ENCODE data around the gene RCOR2. TPM values are rescaled to one million over a fixed set of nuclear protein-coding genes. Genes with fewer than 3 reads are reported as not detected.
"Not testable (repeated sequence)": the region's sequence is repeated elsewhere in the genome, so short reads cannot be mapped to it uniquely, and the experiment has no call there.

Gene RCOR2
- total RNA-seq, 1 donor from 2014 or later, result 18.8 TPM

GRCh38 chr11:63868399-63869064, 48.4 kb downstream of the RCOR2 start:
- no peak for TF ChIP-seq CTCF (IDR thresholded peaks at IDR 0.05; ENCODE audit: insufficient read depth, low read depth, low read length)
- TF ChIP-seq EZH2 (IDR thresholded peaks at IDR 0.05; ENCODE audit: insufficient read depth, low read length), result no peak
- FAIRE-seq (no peak), DNase-seq (ENCODE audit: low read depth) (no peak)
- peaks cover 23% of the 10 kb centered on the region for H3K4me1 ChIP-seq (ENCODE audit: insufficient read depth, low read length)
- no peak overlapping the region for H3K4me3 ChIP-seq (ENCODE audit: insufficient read depth, low read depth, low read length)
- no peak overlapping the region for H3K27ac ChIP-seq (ENCODE audit: low read depth, low read length)
- H3K9me3 ChIP-seq (ENCODE audit: insufficient read depth, low read depth, low read length), result no peaks in the 10 kb centered on the region
- Mint-ChIP-seq H3K36me3 (ENCODE audit: low read depth, unreplicated experiment) (peaks cover 4% of the 10 kb centered on the region), H3K9me3 (ENCODE audit: unreplicated experiment) (no peaks in the 10 kb centered on the region), H3K4me3 (ENCODE audit: unreplicated experiment) (peak overlapping the region; percentile 58), H3K27me3 (ENCODE audit: low read depth, unreplicated experiment) (no peaks in the 10 kb centered on the region), H3K4me1 (ENCODE audit: low read depth, unreplicated experiment) (peaks cover 43% of the 10 kb centered on the region), H3K27ac (ENCODE audit: unreplicated experiment) (no peak overlapping the region)
- no peak overlapping the region for H3K4me2 ChIP-seq (ENCODE audit: low read length)
- peaks cover 86% of the 10 kb centered on the region for H4K20me1 ChIP-seq (ENCODE audit: insufficient read depth, low read length)
- no peak overlapping the region for H2AFZ ChIP-seq (ENCODE audit: low read depth, low read length)
- H3K27me3 ChIP-seq (ENCODE audit: insufficient read depth, low read length), result no peaks in the 10 kb centered on the region
- no peak overlapping the region for H3K9ac ChIP-seq (ENCODE audit: low read length)
- H3K36me3 ChIP-seq (ENCODE audit: insufficient read depth, low read length), result no peaks in the 10 kb centered on the region
- peaks cover 83% of the 10 kb centered on the region for H3K79me2 ChIP-seq (ENCODE audit: insufficient read depth, low read length)

- H3K9ac ChIP-seq (ENCODE audit: low read length), result no peak overlapping the region
- Mint-ChIP-seq H3K27ac (ENCODE audit: unreplicated experiment) (no peak overlapping the region), H3K27me3 (ENCODE audit: low read depth, unreplicated experiment) (no peaks in the 10 kb centered on the region), H3K36me3 (ENCODE audit: low read depth, unreplicated experiment) (peaks cover 6% of the 10 kb centered on the region), H3K4me3 (ENCODE audit: unreplicated experiment) (no peak overlapping the region), H3K4me1 (ENCODE audit: low read depth, unreplicated experiment) (peaks cover 37% of the 10 kb centered on the region), H3K9me3 (ENCODE audit: unreplicated experiment) (no peaks in the 10 kb centered on the region)
- peaks cover 76% of the 10 kb centered on the region for H3K79me2 ChIP-seq (ENCODE audit: insufficient read depth, low read length)
- no peak overlapping the region for H3K4me2 ChIP-seq (ENCODE audit: low read length)
- no peaks in the 10 kb centered on the region for H3K9me3 ChIP-seq (ENCODE audit: insufficient read depth, low read depth, low read length)
- no peaks in the 10 kb centered on the region for H3K36me3 ChIP-seq (ENCODE audit: insufficient read depth, low read length)
- H2AFZ ChIP-seq (ENCODE audit: low read depth, low read length), result no peak overlapping the region
- H3K4me1 ChIP-seq (ENCODE audit: insufficient read depth, low read length), result peaks cover 22% of the 10 kb centered on the region
- H3K4me3 ChIP-seq (ENCODE audit: insufficient read depth, low read depth, low read length), result no peak overlapping the region
- no peak overlapping the region for H3K27ac ChIP-seq (ENCODE audit: low read depth, low read length)
- DNase-seq (ENCODE audit: low read depth) (no peak), FAIRE-seq (no peak)
- no peak for TF ChIP-seq CTCF (IDR thresholded peaks at IDR 0.05; ENCODE audit: insufficient read depth, low read depth, low read length)
- no peak for TF ChIP-seq EZH2 (IDR thresholded peaks at IDR 0.05; ENCODE audit: insufficient read depth, low read length)
- peaks cover 84% of the 10 kb centered on the region for H4K20me1 ChIP-seq (ENCODE audit: insufficient read depth, low read length)
- H3K27me3 ChIP-seq (ENCODE audit: insufficient read depth, low read length), result no peaks in the 10 kb centered on the region
Measured at GRCh38 chr11:63867511-63867910, 49.5 kb downstream of the RCOR2 start.

- FAIRE-seq (no peak), DNase-seq (ENCODE audit: low read depth) (peak; percentile 59)
- no peaks in the 10 kb centered on the region for H3K9me3 Mint-ChIP-seq (ENCODE audit: unreplicated experiment)
- Histone ChIP-seq H3K27me3 (ENCODE audit: insufficient read depth, low read length) (no peaks in the 10 kb centered on the region), H3K9me3 (ENCODE audit: insufficient read depth, low read depth, low read length) (no peaks in the 10 kb centered on the region), H3K36me3 (ENCODE audit: insufficient read depth, low read length) (no peaks in the 10 kb centered on the region), H3K4me2 (ENCODE audit: low read length) (no peak overlapping the region), H3K27ac (ENCODE audit: low read depth, low read length) (no peak overlapping the region), H3K9ac (ENCODE audit: low read length) (no peak overlapping the region), H2AFZ (ENCODE audit: low read depth, low read length) (no peak overlapping the region), H3K4me1 (ENCODE audit: insufficient read depth, low read length) (peaks cover 13% of the 10 kb centered on the region), H3K4me3 (ENCODE audit: insufficient read depth, low read depth, low read length) (no peak overlapping the region), H4K20me1 (ENCODE audit: insufficient read depth, low read length) (peaks cover 84% of the 10 kb centered on the region), H3K79me2 (ENCODE audit: insufficient read depth, low read length) (peaks cover 80% of the 10 kb centered on the region)
- peaks cover 7% of the 10 kb centered on the region for H3K36me3 Mint-ChIP-seq (ENCODE audit: low read depth, unreplicated experiment)
- H3K27ac Mint-ChIP-seq (ENCODE audit: unreplicated experiment), result no peak overlapping the region
- no peaks in the 10 kb centered on the region for H3K27me3 Mint-ChIP-seq (ENCODE audit: low read depth, unreplicated experiment)
- no peak overlapping the region for H3K4me3 Mint-ChIP-seq (ENCODE audit: unreplicated experiment)
- no peak for TF ChIP-seq EZH2 (IDR thresholded peaks at IDR 0.05; ENCODE audit: insufficient read depth, low read length)
- TF ChIP-seq CTCF (IDR thresholded peaks at IDR 0.05; ENCODE audit: insufficient read depth, low read depth, low read length), result no peak
- H3K4me1 Mint-ChIP-seq (ENCODE audit: low read depth, unreplicated experiment), result peaks cover 29% of the 10 kb centered on the region
Measured at GRCh38 chr11:63866211-63866610, 50.8 kb downstream of the RCOR2 start.

- not testable (repeated sequence) for H3K9me3 Mint-ChIP-seq (ENCODE audit: unreplicated experiment); H3K4me1 ChIP-seq (ENCODE audit: insufficient read depth, low read length); H3K36me3 ChIP-seq (ENCODE audit: insufficient read depth, low read length); FAIRE-seq; H3K4me3 ChIP-seq (ENCODE audit: insufficient read depth, low read depth, low read length); H3K4me3 Mint-ChIP-seq (ENCODE audit: unreplicated experiment); H2AFZ ChIP-seq (ENCODE audit: low read depth, low read length); DNase-seq (ENCODE audit: low read depth); H3K27me3 ChIP-seq (ENCODE audit: insufficient read depth, low read length); H3K9ac ChIP-seq (ENCODE audit: low read length); H3K27ac Mint-ChIP-seq (ENCODE audit: unreplicated experiment); H3K9me3 ChIP-seq (ENCODE audit: insufficient read depth, low read depth, low read length); H3K27me3 Mint-ChIP-seq (ENCODE audit: low read depth, unreplicated experiment); H3K36me3 Mint-ChIP-seq (ENCODE audit: low read depth, unreplicated experiment); H3K27ac ChIP-seq (ENCODE audit: low read depth, low read length); H3K4me2 ChIP-seq (ENCODE audit: low read length)
- H3K79me2 ChIP-seq (ENCODE audit: insufficient read depth, low read length), result peaks cover 65% of the 10 kb centered on the region
- peaks cover 73% of the 10 kb centered on the region for H4K20me1 ChIP-seq (ENCODE audit: insufficient read depth, low read length)
- H3K4me1 Mint-ChIP-seq (ENCODE audit: low read depth, unreplicated experiment), result peaks cover 17% of the 10 kb centered on the region
Measured at GRCh38 chr11:63863620-63864019, 53.3 kb downstream of the RCOR2 start.

Data from astrocyte (in vitro differentiated cells and primary cell).